AG04450 (cell line): ENCODE data around the gene TIAM1. TPM values are rescaled to one million over a fixed set of nuclear protein-coding genes. Genes with fewer than 3 reads are reported as not detected.

ENCODE experiments used
- CTCF ChIA-PET: fragments of 300-600, 350-600 bp; formaldehyde crosslinking; extraction: SDS; loops from one replicate; lab custom pipeline; 2022; ENCODE audit warnings: antibody characterized with exemption, inconsistent platforms; lab: Charles Lee
- POLR2A ChIA-PET: fragments of 350-600 bp; formaldehyde crosslinking; extraction: SDS; loops from one replicate; lab custom pipeline; 2021; ENCODE audit warnings: antibody characterized with exemption, inconsistent platforms; lab: Yijun Ruan, JAX
- DNase-seq: peaks from one replicate; pipeline ENCODE4 v3.0.0-alpha.2; 2011; ENCODE audit warnings: low read depth, low spot score
- H3K27ac ChIP-seq: one replicate; pipeline ENCODE4 v1.5.1; 2012; ENCODE audit warnings: low read depth, low read length, control low read depth
- H3K27me3 ChIP-seq: one replicate; pipeline ENCODE4 v1.6.0; 2012; ENCODE audit warnings: low read length; ENCODE audit not compliant: control insufficient read depth, insufficient read depth
- H3K4me3 ChIP-seq: 2 replicates; pipeline ENCODE4 v1.5.1; 2011; ENCODE audit warnings: mild to moderate bottlenecking, low read depth, low read length, control low read depth
- H3K9me3 ChIP-seq: 2 replicates; pipeline ENCODE4 v1.5.1; 2012; ENCODE audit warnings: low read length; ENCODE audit not compliant: control insufficient read depth, insufficient read depth
- polyA plus RNA-seq: library from polyadenylated mRNA; depleted of rRNA; stranded (reverse); fragments of >200 nt; gene quantifications from 2 replicates; pipeline ENCODE4 v1.2.3, GENCODE V29; 2011
- TF ChIP-seq, protein P1 (sequence below): IDR thresholded peaks from 2 replicates; pipeline ENCODE4 v1.5.1; 2011; ENCODE audit warnings: low read depth, low read length, control low read depth, inconsistent platforms

The TIAM1 gene
- polyA plus RNA-seq, 1 experiment, result 2.1 TPM

DNA sequence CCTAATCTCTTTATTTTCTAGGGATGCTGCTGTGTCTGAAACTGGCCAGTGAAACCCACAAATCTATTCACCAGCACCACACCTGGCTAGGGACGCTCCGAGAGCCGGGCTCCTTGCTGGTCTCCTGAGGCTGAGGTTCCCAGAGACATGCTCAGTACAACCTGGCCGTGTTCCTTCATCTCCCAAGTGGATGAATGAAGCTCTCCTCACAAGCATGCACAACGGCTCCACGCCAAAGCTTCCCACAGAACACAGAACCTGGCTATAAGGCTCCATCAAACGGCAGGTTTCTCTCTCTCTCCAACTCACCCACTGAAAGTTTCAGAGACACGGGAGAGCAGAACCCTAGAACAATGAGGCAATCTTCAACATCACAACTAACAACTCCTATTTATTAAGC is 82.3 kb downstream of the TIAM1 start:
- no peak for DNase-seq
- TF ChIP-seq, protein P1, sequence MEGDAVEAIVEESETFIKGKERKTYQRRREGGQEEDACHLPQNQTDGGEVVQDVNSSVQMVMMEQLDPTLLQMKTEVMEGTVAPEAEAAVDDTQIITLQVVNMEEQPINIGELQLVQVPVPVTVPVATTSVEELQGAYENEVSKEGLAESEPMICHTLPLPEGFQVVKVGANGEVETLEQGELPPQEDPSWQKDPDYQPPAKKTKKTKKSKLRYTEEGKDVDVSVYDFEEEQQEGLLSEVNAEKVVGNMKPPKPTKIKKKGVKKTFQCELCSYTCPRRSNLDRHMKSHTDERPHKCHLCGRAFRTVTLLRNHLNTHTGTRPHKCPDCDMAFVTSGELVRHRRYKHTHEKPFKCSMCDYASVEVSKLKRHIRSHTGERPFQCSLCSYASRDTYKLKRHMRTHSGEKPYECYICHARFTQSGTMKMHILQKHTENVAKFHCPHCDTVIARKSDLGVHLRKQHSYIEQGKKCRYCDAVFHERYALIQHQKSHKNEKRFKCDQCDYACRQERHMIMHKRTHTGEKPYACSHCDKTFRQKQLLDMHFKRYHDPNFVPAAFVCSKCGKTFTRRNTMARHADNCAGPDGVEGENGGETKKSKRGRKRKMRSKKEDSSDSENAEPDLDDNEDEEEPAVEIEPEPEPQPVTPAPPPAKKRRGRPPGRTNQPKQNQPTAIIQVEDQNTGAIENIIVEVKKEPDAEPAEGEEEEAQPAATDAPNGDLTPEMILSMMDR, result no peak
- H3K4me3 ChIP-seq, result no peak overlapping the region
- ChIA-PET CTCF (interaction anchor here (0.6 kb wide), 2 partner anchors 32 to 163 kb away, joined by 3 to 12 read pairs; no protein-coding TSS in a partner anchor), POLR2A (no interaction called here)
- no peaks in the 10 kb centered on the region; the same call in 1 of the 2 replicates for H3K9me3 ChIP-seq
- H3K27ac ChIP-seq, result no peak overlapping the region
- H3K27me3 ChIP-seq, result peaks cover 15% of the 10 kb centered on the region

DNA sequence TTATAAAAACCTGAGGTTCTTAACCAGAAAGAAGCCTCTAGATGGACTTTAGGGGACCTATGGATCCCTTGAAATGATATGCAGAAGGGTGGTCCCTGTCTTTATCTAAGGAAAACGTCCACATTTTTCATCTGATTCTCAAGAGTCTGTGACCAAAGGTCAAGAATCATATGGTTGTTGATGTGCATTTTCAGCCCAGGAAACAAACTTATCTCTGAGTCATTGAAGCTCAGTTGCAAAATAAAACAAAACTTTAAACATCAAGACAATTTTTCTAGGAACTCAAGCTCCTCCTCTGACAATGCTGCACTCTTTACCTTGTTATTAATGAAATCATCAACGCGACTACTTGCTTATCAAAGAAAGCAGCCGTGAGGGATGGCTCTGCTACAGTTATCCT is 83.3 kb downstream of the TIAM1 start:
- ChIA-PET CTCF (no interaction called here), POLR2A (interaction anchor here (0.7 kb wide), 1 partner anchor 1143 kb away, joined by 5 read pairs; no protein-coding TSS in a partner anchor)
- no peaks in the 10 kb centered on the region for H3K9me3 ChIP-seq
- TF ChIP-seq, protein P1, result no peak
- peaks cover 5% of the 10 kb centered on the region for H3K27me3 ChIP-seq
- DNase-seq, result no peak
- H3K27ac ChIP-seq, result no peak overlapping the region
- no peak overlapping the region for H3K4me3 ChIP-seq

DNA sequence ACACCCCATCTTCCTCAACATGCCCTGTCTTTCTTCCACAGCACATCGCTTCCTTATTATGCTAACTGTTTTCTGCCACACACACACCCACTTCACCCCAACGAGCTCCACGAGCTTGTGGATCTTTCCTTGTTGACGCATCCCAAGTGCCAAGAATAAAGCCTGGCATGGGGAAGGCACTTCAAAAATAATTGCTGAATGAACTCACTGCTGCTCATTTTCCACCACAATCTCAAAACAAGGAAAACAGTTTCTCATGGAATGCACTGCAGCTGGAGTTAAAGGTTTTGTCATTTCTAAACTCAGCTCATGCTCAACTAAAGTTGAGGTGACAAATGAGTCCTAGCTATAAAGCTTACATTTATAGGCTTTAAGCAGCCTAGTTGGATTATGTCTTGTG is 86.0 kb downstream of the TIAM1 start:
- ChIA-PET CTCF (interaction anchor here (1.1 kb wide), 1 partner anchor 323 kb away, joined by 3 read pairs; no protein-coding TSS in a partner anchor), POLR2A (no interaction called here)
- H3K27me3 ChIP-seq, result no peaks in the 10 kb centered on the region
- no peak overlapping the region for H3K4me3 ChIP-seq
- no peak overlapping the region for H3K27ac ChIP-seq
- TF ChIP-seq, protein P1, result no peak
- no peaks in the 10 kb centered on the region for H3K9me3 ChIP-seq
- DNase-seq, result no peak

DNA sequence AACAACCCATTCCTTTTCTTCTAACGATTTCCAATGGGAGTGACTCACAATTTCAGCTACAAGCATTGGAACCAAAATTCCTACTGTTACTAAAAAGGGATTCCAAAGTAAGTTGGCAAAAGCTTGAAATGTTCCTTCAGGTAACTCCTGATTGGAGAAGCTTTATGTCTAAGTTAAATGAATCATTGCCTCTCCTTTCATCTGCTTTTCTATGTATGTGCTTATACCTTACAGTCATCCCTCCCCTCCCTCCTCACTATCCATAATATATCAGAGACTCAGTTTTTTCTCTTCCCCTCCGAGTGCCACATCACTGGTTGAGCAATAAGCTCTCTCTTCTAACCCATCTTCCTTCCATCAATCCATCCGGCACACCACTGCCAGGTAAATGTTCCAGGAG is 86.8 kb downstream of the TIAM1 start:
- POLR2A ChIA-PET, result no interaction called here
- H3K27ac ChIP-seq, result no peak overlapping the region
- H3K9me3 ChIP-seq, result no peaks in the 10 kb centered on the region
- TF ChIP-seq, protein P1, result no peak
- H3K4me3 ChIP-seq, result no peak overlapping the region
- DNase-seq, result no peak
- H3K27me3 ChIP-seq, result no peaks in the 10 kb centered on the region
- CTCF ChIA-PET, result interaction anchor here (1.1 kb wide), 1 partner anchor 323 kb away, joined by 3 read pairs; no protein-coding TSS in a partner anchor

DNA sequence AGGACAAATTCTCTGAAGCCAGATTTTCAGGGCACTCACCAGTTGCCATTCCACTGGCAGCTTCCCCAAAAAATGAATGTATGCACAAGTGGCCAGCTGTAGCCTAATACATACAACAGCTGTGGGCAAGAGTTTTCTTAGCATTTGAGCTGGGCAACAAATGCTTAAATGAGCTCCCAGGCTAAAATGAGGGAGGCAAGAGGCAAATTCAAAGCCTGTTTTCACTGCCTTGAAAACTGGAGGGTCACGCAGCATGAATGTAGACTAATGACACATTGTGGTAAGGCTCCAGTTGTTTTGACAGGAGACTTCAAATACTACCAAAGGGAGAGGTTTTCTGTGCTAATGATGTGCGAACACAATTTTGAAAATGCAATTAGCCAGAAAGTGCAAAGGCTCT is 88.2 kb downstream of the TIAM1 start:
- DNase-seq, result no peak
- Histone ChIP-seq H3K4me3 (no peak overlapping the region), H3K27me3 (no peaks in the 10 kb centered on the region), H3K27ac (no peak overlapping the region), H3K9me3 (peaks cover 7% of the 10 kb centered on the region; the same call in 1 of the 2 replicates)
- TF ChIP-seq, protein P1, result no peak
- ChIA-PET POLR2A (no interaction called here), CTCF (interaction anchor here (1.3 kb wide), 1 partner anchor 325 kb away, joined by 4 read pairs; no protein-coding TSS in a partner anchor)
